Pancreas (tissue), 10 donors: ENCODE results near the gene TUBA4B. TPM values are rescaled to one million over a fixed set of nuclear protein-coding genes. Genes with fewer than 3 reads are reported as not detected.

Experiments used
- ATAC-seq, 4 donors: fragments of 200-7000 bp; cut with Tn5 transposase; one replicate each; pipeline versions ENCODE4 v1.8.0 to v1.9.1; 2020; ENCODE audit warnings: mild to moderate bottlenecking in 4 of 4, moderate library complexity in 4 of 4
- DNase-seq, 6 donors: peaks; one replicate each; pipeline ENCODE4 v3.0.0-alpha.2; 2020
- FAIRE-seq: peaks from 2 replicates; lab custom pipeline; 2012; peaks lifted over from hg19 to GRCh38; lab: Jason Lieb, UNC
- H3K27ac ChIP-seq, 4 donors: fragments of 200-600 bp; sonication (generic); 1 replicate in 3 of 4; 2 replicates in 1 of 4; pipeline versions ENCODE4 v1.5.0 to v1.8.0; 2020
- H3K27me3 ChIP-seq, 4 donors: fragments of 200-600 bp; one replicate each; pipeline ENCODE4 v1.8.0; 2021
- H3K36me3 ChIP-seq, 3 donors: fragments of 200-600 bp; sonication (generic) in 1 of 3; one replicate each; pipeline versions ENCODE4 v1.5.0 to v1.8.0; 2020 to 2021
- H3K4me1 ChIP-seq, 3 donors: fragments of 200-600 bp; one replicate each; pipeline ENCODE4 v1.8.0; 2021
- H3K4me3 ChIP-seq, 4 donors: fragments of 200-600 bp; sonication (generic) in 2 of 4; one replicate each; pipeline versions ENCODE4 v1.5.0 to v1.8.0; 2020 to 2021
- H3K9me3 ChIP-seq, 4 donors: fragments of 200-600 bp; one replicate each; pipeline ENCODE4 v1.8.0; 2021
- CTCF ChIP-seq, 4 donors: fragments of 200-600 bp; sonication (generic) in 3 of 4; IDR thresholded peaks; one replicate each; pipeline versions ENCODE4 v1.5.0 to v1.8.0; 2021; ENCODE audit warnings: antibody characterized with exemption in 4 of 4
- WGBS, 2 donors: extraction: QIAGEN DNeasy Blood & Tissue Kit; methylation state at CpG; one replicate each; pipeline ENCODE4 v1.1.7; 2013; 5-methylcytosine and 5-hydroxymethylcytosine counted together
- intact Hi-C, 3 donors: fragments of 100-400 bp; cut with DNase I; formaldehyde crosslinking; loops; one replicate each; pipeline versions ENCODE4 v1.11.1 to v1.14.2; 2022
- polyA plus RNA-seq, 2 donors: library from polyadenylated mRNA; stranded (reverse); fragments of 200-250 nt; gene quantifications; one replicate each; pipeline ENCODE4 v1.2.3, GENCODE V29; 2013
- total RNA-seq, 6 donors: library from RNA; stranded (reverse); fragmentation: NEBNext Ultra II Directional in 4 of 6; extraction: Animal tissue kit (Norgen Biotek cat#: 25700) in 4 of 6; gene quantifications; one replicate each; pipeline versions ENCODE4 v1.2.1 to v1.2.4, GENCODE V29; 2021 to 2023
- donor health status: healthy with polysubstance abuse.
- donor health status: DM: no; HTN: no; CAD: no; lungs with moderate emphysema.
- donor health status: DM: no; HTN: no; CAD: no.
- donor health status: control.
- donor health status: control.
- donor health status: Bipolar disorder and iron deficiency.
- donor health status: DM: yes; HTN: yes; CAD: no.
- donor health status: DM: no; HTN: no; CAD: no.
- donor health status: DM: no; HTN: no; CAD: no.
- donor health status: DM: yes; HTN: yes; CAD: no.

TUBA4B gene
- total and polyA plus RNA-seq, 8 donors = not detected

- TF ChIP-seq CTCF (IDR thresholded peaks at IDR 0.05) = no peak
- Histone ChIP-seq H3K9me3 (no peaks in the 10 kb centered on the region), H3K36me3 (peaks cover 0 to 34% (median 0%) of the 10 kb centered on the region in 3 donors), H3K27me3 (no peaks in the 10 kb centered on the region), H3K27ac (no peak overlapping the region), H3K4me3 (no peak overlapping the region), H3K4me1 (peaks cover 7 to 18% (median 9%) of the 10 kb centered on the region in 3 donors)
- DNase-seq (no peak), FAIRE-seq (no peak), ATAC-seq (no peak)
- intact Hi-C loops = no loop called here
- WGBS, 2 donors = 85 to 87% methylated on average over 7 to 8 of the region's 8 CpGs
Measured at GRCh38 chr2:219281588-219281987, 28.5 kb downstream of the TUBA4B start.

- intact Hi-C loops = no loop called here
- no peaks in the 10 kb centered on the region for H3K9me3 ChIP-seq
- H3K27ac ChIP-seq = no peak overlapping the region
- WGBS, 2 donors = 84 to 86% methylated on average over 5 of the region's 5 CpGs
- no peak for TF ChIP-seq CTCF (IDR thresholded peaks at IDR 0.05)
- no peaks in the 10 kb centered on the region for H3K27me3 ChIP-seq
- H3K4me1 ChIP-seq = peaks cover 7 to 18% (median 9%) of the 10 kb centered on the region in 3 donors
- ATAC-seq = no peak
- FAIRE-seq = no peak
- no peak for DNase-seq
- H3K4me3 ChIP-seq = no peak overlapping the region
- peaks cover 0 to 34% (median 0%) of the 10 kb centered on the region in 3 donors for H3K36me3 ChIP-seq
Measured at GRCh38 chr2:219282375-219282774, 29.3 kb downstream of the TUBA4B start.

- FAIRE-seq = no peak
- no peaks in the 10 kb centered on the region for H3K9me3 ChIP-seq
- no peak for DNase-seq
- H3K4me3 ChIP-seq = no peak overlapping the region
- WGBS, 2 donors = 91% methylated on average over 17 of the region's 17 CpGs
- peaks cover 0 to 34% (median 0%) of the 10 kb centered on the region in 3 donors for H3K36me3 ChIP-seq
- H3K27me3 ChIP-seq = no peaks in the 10 kb centered on the region
- intact Hi-C loops = no loop called here
- no peak overlapping the region for H3K27ac ChIP-seq
- no peak for TF ChIP-seq CTCF (IDR thresholded peaks at IDR 0.05)
- no peak for ATAC-seq
- H3K4me1 ChIP-seq = peaks cover 7 to 16% (median 7%) of the 10 kb centered on the region in 3 donors
Measured at GRCh38 chr2:219282943-219283581, 30.0 kb downstream of the TUBA4B start.

- FAIRE-seq (no peak), DNase-seq (no peak), ATAC-seq (no peak)
- no peak for TF ChIP-seq CTCF (IDR thresholded peaks at IDR 0.05)
- Histone ChIP-seq H3K9me3 (no peaks in the 10 kb centered on the region), H3K4me1 (peaks cover 0 to 8% (median 0%) of the 10 kb centered on the region in 3 donors), H3K27ac (no peak overlapping the region), H3K4me3 (no peak overlapping the region), H3K27me3 (no peaks in the 10 kb centered on the region), H3K36me3 (peaks cover 0 to 34% (median 0%) of the 10 kb centered on the region in 3 donors)
- intact Hi-C loops = no loop called here
- WGBS, 2 donors = 90 to 93% methylated on average over 16 of the region's 16 CpGs
Measured at GRCh38 chr2:219284501-219285372, 31.7 kb downstream of the TUBA4B start.
